Testis (tissue), 2 donors: Measurements from ENCODE around the gene SNAPC5.

Source experiments
- POLR2A ChIP-seq: fragments of 450-650 bp; IDR thresholded peaks from one replicate; pipeline ENCODE4 v1.6.1; 2017; ENCODE audit warnings: antibody characterized with exemption, mild to moderate bottlenecking, moderate library complexity
- TF ChIP-seq, protein P1 (sequence below), 3 experiments: fragments of 450-650 bp in 2 of 3; fragments of 200-600 bp in 1 of 3; sonication (generic) in 1 of 3; IDR thresholded peaks; one replicate each; pipeline ENCODE4 v1.5.1; 2016 to 2019; ENCODE audit warnings: antibody characterized with exemption in 3 of 3, mild to moderate bottlenecking in 2 of 3, moderate library complexity in 1 of 3

DNA sequence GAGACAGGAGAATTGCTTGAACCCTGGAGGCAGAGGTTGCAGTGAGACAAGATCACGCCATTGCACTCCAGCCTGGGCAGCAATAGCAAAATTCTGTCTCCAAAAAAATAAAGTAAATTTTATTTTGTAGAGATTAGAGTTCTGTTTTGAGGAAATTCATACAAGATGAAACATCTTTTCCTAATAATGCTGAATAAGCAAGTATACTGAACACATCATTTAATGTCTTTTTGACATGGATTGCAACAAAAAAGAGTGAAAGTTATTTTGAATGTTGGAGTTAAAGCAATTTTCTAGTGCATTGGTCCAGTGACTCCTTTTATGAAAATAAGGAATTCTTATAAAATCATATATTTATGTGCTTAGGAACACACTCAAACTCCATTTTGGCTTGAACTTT is 47.7 kb upstream of the SNAPC5 start:
- TF ChIP-seq, protein P1, sequence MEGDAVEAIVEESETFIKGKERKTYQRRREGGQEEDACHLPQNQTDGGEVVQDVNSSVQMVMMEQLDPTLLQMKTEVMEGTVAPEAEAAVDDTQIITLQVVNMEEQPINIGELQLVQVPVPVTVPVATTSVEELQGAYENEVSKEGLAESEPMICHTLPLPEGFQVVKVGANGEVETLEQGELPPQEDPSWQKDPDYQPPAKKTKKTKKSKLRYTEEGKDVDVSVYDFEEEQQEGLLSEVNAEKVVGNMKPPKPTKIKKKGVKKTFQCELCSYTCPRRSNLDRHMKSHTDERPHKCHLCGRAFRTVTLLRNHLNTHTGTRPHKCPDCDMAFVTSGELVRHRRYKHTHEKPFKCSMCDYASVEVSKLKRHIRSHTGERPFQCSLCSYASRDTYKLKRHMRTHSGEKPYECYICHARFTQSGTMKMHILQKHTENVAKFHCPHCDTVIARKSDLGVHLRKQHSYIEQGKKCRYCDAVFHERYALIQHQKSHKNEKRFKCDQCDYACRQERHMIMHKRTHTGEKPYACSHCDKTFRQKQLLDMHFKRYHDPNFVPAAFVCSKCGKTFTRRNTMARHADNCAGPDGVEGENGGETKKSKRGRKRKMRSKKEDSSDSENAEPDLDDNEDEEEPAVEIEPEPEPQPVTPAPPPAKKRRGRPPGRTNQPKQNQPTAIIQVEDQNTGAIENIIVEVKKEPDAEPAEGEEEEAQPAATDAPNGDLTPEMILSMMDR (IDR thresholded peaks at IDR 0.05): no peak
- no peak for TF ChIP-seq POLR2A
